ENCODE data around the gene TPP1.

Gene TPP1

DNA sequence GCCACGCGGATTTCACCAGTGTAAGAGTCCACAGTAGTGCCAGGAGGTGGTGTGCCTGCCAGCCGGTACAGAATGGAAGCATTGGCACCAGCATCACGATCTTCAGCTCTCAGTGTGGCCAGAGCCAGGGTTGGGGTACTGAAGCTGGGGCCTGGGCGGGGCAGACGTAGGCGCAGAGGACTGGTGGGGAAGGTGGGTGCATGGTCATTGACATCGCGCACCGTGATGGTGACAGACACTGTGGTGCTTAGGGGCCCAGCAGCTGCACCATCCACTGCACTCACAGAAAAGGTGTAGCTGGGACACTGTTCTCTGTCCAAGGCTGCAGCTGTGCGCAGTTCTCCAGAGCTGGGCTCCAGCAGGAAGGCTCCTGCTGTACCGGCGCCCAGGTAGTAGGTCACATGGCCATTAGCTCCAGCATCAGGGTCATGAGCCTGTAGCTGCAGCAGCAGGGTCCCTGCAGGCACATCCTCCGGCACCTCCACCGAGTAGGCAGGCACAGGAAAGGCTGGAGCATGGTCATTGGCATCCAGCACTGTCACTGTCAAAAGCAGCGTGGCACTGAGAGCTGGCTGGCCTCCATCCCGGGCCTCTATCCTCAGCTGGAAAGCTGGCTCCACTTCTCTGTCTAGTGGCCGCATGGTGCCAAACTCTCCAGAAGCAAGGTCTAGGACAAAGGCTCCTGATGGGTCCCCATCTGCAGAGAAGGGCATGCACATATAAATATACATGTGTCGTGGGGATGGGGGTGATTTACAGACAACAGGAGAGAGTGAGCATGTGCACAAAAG lies 7.9 kb upstream of the TPP1 start:
- no peak for DNase-seq

DNA sequence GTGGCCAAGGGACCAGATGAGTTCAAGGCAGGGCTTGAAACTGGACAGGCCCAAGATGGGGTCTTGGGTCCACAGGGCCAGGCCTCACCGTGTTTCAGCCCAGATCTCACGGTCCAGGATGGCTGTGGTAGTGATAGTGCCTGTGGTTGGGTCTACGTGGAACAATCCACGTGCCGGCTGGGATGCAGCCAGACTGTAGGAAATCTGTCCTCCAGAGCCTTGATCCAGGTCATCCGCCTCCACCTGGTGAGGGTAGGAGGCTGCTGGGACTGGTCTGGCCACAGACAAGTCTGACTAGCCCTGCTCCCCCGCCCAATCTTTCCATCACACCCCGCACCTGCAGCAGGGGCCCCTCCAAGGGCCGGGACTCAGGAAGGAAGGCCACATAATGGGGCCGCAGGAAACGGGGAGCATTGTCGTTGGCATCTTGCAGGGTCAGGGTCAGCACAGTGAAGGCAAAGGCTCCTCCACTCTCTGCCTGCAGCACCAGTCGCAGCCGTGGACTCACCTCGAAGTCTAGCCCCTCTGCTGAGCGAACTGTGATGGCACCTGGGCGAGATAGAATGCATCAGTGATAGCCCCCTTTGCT lies 6.7 kb upstream of the TPP1 start:
- no peak for DNase-seq

DNA sequence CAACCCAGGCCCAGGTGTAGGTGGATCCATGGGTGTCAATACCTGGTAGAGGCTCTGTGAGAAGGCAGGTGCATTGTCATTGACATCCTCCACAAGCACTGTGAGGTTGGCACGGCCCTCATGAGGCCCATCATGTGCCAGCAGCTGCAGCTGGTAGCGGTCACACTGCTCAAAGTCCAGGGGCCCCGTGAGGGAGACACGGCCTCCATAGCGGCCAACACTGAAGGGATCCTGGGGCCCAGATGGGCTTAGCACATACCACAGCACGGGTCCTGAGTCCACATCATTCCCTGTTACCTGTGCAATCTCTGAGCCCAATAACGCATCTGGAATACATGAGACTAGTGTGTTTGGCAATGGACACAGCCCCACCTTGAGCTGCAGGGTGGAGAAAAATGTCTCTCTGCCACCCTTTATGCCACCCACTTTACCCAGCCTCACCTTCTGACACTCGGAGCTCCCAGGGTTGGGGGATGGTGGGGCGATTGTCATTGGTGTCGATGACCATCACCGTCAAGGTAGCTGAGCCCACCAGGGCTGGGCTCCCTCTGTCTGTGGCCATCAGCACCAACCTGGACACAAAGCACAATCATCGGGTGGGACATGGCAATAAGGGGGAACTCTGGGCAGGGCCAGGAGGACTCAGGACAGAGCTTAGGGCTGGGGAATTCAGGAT lies 6.1 kb upstream of the TPP1 start:
- no peak for DNase-seq

DNA sequence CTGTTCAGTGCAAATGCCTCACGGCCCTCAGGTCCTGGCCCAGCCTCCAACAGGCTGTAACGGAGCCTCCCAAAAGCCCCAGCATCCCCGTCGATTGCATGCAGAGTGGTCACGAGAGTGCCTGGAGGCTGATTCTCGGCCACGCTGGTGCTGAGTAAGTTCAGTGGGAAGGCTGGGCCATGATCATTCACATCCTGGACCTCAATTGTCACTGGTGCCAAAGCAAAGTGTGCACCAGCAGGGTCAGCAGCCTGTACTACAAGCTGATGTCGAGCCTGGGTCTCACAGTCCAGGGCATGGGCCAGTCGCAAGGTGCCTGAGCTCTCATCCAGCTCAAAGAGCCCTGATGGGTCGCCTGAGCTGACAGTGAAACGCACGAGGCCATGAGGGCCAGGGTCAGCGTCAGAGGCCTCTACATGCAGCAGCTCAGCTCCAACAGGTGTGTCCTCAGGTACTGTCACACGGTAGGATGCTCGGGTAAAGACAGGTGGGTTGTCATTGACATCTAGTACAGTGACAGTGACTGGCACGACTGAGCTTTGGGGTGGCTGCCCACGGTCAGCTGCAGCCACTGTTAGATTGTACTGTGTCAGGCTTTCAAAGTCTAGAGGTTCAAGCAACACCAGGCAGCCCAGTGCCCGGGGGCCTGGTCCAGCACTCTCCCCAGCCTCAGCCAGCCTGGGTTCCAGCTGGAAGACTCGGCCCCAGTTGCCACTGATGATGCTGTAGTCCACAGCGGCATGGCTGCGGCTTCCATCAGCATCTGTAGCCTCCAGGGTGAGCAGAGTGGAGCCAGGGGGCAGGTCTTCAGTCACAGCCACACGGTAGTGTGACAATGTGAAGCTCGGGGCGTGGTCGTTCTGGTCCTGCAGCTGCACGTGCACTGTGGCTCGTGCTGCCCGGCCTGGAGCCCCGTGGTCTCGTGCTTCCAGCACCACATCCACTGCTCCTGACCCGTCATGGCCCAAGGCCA lies 4.5 kb upstream of the TPP1 start:
- DNase-seq: no peak

DNA sequence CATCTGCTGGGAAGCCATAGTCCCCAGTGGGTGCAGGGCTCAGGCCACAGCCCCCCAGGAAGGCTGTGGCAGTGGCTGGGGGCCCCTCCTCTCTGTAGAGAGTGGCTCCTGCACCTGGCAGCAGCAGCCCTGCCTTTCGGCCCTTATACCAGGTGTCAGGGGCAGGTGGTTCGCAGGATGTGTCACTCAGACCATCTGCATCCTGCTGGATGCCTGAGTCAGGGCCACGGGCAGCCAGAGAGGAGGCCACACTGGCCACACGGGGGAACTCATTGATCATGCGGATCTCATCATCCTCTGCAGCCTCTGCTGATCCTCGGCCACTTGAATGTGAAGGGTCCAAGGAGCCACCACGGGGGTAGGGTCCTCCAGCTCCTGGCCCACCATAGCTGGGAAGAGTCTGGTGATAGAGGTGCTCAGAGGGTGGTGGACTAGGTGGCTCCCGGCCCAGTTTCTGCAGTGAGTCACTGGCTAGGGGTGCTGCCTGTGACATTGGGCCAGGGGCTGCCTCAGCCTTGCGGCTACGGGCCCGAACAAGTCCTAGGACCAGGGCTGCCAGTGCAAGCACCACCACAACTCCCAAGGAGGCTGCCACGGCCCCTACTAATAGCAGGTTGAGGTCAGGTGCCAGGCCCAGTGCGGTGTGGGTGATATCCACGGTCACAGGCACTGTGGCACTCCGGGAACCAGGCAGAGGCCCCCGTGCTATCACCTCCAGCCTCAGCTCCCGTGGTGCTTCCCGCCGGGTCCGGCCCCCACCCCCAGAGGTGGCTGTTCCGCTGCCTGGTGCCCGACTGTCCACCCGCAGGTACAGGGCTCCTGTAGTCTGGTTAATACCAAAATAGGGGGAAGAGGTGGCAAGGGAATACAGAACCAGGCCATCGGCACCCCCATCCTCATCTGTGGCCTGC lies 3.3 kb upstream of the TPP1 start:
- no peak for DNase-seq

DNA sequence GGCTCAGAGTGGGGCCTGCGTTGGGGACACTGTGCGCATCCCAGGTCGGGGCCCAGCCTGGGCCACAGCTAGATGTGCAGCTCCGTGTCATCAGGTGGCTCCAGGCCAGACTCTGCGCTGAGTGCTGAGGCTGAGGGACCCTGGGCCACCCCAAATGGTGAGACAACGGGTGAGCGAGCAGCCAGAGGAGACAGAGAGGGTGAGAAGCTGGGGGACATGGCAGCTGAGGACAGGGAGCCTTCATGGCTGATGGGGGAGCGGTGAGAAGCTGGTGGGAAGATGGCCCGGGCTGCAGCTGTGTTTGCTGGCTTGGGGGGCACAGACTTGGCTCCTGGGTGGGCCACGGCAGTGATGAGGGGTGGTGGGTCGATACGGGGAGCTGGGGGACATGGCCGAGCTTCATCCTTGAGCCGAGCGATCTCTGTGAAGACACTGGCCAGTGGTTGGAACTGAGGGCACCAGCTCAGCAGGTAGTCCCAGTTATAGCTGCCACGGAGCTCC lies 2.5 kb upstream of the TPP1 start:
- DNase-seq: no peak

DNA sequence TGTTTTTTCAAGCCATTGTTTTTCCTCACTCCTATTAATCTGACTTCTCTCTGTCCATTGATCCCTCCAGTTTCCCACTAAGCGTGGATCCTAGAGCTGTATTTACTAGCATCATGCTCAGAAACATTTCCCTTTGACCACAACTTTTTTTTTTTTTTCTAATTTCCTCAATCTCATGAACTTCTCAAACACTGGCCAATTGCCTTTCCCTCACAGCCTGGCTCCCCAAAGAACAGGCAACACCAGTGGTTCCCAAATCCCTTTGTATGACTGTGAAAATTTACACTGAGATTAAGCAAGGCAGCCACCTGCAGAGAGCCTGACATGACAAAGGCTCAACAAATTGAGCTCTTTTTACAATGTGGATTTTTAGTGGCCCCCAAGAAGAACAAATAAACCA lies 1.4 kb upstream of the TPP1 start:
- no peak for DNase-seq

DNA sequence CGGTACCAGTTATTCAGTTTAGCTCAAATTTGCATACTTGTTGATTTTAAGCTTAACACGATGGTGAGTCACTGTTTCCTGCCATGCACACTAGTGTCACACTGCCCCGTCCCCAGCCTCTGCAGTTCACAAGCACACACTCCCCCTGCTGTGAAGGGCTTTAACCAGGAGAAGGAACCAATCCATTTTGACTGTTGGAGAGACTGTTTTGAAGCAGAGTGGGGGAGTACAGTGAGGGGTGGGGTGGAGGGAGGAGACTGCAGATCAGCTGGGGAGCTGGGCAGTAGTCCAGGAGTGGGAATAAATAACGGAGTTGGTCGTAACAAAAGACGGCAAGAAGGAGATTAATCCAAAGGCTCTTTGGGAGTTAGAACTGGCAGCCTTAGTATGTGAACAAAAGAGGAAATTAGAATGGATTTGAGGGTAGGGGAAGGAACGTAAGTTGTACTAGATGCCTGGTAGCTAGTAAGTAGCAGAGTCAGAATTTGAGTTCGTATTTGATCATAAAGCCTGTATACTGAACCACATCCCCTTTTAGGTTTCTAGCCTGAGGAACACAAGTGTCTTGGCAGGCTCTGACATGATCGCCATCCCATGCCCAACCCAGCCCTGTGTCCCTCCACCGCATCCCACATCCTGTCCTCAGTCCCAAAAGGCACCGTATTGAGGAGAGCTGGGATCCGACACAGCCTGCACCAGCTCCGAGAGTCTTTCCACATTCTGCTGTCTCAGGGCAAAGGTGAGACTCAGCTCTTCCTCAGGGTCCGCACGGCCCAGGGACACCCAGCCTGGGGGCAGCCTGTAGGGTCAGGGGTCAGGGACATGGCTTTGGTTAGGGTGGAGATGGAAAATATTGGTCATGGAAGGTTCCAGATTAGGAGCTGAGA lies 862 bp downstream of the TPP1 start:
- peak; percentile 79 for DNase-seq

DNA sequence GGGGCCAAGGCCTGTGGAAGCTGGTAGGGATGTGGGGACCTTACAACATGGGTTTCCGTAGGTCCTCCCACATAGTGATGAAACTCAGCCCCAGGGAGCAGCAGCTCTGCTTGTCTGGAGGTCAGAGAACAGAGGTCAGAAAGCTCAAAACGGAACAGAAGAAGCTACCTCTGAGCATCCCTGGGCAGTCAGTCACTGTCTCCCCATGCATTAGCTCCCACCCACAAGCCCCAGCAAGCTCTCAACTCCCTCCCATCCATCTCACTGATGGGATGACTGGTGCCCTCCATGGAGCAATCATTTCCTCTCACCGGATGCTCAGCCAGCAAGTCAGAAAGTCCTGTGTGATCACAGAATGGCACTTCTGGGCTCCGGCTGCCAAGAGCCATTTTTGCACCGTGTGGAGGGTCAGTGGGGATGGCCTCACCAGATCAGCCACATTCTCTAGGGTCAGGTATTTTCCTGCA lies 1.9 kb downstream of the TPP1 start:
- no peak for DNase-seq

DNA sequence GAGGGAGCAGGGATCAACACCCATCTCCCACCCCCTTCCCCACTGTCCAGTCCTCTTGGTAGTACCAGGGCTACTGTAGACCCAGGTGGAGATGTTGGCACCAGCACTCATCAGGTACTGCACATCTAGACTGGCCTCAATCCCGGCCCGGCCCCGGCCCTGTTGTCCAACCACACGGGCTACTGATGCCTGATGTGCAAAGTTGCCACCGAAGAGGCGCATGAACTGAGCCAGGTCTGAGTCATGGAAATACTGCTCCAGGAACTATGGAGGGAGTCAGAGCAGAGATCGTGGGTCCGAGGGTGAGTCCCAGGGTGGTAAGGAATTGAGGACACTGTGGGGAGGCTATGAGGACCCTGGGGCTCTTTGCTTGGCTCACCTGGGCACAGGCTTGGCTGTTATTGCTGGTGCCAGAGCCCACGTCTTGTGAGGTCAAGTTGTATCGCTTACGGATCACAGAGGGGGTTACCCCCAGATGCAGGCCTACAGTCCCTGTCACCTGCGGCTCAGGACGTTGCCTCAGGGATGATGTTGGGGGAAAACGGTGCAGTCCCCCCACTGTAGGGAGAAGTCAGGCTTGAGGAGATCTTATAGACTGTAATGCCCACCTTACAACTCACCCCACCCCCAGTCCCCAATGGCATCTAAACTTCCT lies 2.5 kb downstream of the TPP1 start:
- no peak for DNase-seq

DNA sequence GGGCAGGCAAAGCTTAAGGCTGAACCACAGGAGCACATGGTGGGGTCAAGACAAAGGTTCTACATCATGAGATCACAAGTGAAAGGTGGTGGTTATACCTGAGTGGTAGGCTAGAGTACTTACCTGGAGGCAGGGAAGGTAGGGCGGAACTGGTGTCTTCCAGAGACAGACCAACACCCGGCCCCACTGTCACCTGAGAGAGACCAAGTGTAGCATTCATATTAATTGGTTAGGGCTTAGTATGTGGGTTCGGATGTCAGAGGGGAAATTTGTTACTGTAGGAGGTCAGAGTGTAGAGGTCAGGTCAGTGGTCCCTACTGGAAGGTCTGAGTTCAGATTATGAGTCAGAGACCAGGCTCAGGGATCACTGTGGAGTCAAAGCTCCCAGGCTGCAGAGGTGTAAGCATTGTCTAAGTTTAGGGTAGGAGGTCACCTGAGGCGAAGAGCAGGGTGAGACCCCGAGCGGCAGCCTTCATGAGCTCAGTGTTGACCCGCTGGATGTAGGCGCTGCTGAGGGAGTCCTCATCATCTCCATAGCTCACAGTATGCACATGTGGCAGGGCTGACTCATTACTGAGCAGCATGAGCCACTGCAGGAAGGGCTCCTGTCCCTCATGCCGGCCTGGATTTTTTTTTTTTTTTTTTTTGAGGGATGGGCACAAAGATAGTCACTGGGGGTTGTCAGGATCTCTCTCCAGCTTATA lies 3.2 kb downstream of the TPP1 start:
- no peak for DNase-seq

DNA sequence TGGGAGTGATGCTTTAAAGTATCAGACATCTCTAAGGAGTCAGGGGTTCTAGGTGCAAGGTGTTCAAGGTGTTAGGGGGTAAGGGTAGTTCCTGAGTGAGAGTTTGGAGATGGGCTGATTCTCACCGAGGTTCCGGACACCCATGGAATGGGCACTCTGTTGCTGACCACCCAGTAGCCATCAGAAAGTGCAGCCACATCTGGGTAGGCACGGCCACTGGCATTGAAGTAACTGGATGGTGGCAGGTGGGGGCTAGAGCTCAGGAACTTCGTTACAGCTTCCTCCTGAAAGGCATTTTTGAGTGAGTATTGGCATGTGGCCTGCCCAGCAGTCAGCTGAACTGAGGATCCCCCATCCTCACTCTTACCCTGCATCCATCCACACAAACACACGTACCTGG lies 4.2 kb downstream of the TPP1 start:
- DNase-seq: no peak

DNA sequence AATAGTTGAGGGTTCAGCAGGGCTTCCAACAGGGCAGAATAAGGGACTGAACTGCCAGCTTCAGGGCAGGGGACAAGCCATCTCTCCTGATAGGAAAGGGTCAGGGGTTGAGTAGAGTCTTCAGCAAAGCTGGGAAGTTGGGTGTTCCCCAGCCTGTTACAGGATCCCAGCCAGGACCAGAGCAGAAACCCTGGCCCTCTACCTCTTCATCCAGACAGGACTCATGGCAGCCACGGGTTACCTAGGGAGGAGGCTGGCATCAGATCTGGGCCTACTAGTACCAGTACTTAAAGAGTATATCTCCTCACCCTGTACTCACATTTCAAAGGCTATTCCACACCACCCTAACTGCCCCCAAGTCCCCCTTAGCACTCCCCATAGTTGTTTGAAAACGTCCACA lies 4.8 kb downstream of the TPP1 start:
- DNase-seq: no peak

DNA sequence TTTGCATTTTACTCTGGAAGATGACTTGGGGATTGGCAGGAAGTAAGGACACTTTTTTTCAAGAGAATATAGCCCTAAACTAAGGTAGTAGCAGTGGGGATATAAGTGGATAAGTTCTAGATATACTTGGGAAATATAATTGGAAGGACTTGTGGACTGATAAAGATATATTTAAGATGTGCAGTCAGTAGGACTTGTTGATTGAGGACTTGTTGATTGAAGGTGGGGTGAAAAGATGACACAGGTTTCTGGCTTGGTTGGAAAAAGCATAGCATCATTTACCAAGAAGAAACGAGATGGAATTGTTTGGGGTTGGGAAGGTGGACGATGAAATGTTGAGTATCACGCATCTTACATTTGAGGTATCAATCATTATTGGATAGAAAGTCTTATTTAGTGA lies 5.7 kb downstream of the TPP1 start:
- DNase-seq: no peak

DNA sequence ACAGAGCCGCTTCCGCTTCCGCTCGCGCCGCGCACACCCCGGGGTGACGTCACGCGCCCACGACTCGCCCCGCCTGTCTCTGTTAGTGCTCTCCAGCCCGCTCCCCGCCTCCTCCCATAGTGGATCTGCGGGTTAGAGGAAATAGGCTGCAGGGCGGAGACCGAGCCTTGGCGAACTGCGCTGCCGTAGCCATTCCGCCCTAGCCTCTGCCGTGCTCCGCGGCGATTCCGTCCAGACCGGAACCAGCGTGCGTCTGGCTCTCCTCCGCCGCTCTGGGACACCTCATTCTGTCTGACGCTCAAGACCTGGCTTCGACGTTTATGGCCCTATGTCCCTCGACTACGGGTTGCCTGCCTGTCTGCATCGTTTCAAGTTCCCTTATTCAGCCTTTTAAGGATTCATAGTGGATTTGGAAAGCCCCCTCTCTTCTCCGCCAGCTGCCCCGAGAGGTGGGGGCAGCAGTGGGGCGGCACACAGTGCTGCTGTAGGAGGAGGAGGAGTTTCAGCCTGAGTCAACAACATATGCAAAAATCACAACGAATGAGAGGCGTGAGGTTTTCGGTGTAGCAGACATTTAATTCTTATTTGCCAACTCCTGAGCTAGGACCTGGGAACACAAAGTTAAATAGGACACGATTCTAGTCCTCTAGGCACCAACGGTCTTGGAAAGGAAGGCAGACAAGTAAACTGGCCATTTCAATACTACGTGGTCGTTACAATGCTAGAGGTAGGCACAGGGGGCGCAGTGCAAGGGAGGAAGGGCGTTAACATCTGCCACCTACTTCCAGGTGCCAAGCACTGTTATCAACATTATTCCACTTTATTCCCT lies 6.8 kb downstream of the TPP1 start, which contains the start of gene TAF10:
TAF10 (minus strand) TSS at position 4 of the 829 bp plus-strand sequence. CDS start 27 bp downstream, outside the sequence.
- DNase-seq: peak; percentile 98

DNA sequence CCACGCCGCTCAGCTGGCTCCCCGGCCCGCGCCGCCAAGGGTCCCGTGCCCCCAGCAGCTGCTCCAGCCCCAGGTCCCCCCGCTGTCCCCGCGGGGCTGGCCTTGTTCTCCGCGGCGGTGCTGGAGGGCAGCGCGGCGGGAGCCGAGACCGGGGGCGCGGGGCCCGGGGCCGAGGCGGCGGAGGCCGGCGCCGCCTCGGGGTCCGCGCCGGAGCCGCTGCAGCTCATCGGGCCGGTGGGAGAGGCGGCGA lies 7.3 kb downstream of the TPP1 start:
- no peak for DNase-seq

DNA sequence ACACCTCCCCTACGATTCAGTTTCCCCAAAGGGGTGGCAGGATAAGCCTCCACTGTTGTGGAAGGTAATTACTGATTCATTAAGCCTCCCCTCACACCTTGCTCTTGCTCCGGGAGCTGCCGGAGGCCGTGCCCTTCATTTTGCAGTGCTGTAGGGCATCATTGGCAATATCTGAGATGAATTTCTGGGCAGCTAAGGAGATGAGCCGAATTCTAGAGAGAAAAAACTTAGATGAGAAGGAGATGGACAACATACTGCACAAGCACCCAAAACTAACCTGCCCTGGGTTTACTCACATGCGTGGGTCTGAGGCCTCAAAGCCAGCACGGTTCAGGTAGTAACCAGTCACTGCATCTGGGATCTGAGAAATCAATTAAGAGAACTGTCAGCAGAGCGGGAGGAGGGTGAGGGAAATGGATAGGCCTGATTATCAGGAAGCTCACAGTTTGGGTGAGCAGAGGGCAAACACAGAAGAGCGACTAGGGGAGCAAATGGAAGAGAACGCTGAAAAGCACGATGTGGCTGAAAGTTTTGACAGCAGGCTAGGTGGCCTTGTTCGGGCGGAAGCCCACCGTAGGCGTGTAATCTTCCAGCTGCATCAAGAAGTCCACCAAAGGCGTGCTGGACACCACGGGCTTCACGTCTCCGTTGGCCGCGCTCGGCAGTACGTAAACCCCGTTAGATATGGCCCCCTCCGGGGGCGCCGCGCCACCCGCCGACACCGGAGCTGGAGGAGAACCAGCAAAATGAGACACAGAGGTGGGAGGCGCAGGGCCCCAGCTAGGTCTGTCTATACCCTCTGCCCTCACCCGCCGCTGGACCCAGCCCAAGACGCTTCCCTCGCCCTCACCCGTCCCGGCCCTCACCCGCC lies 7.9 kb downstream of the TPP1 start:
- DNase-seq: peak; percentile 23

DNA sequence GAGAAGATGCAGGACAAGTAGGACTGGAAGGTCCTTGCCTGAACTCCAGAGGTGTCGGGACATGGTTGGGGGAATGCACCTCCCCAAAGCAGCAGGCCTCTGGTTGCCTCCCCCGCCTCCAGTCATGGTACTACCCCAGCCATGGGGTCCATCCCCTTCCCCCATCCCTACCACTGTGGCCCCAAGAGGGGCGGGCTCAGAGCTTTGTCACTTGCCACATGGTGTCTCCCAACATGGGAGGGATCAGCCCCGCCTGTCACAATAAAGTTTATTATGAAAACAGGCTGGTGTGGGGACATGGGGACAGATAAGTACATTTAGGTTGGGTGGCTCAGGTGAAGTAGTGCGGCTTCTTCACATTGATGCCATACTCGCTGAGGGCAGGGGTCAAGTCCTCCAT lies 8.6 kb downstream of the TPP1 start:
- DNase-seq: no peak
